SK-N-MC (cell line): Measurements from ENCODE around the gene HCN3.
A peak's percentile ranks its signal among the peaks of the same experiment; 100 is the strongest.

Experiments
- DNase-seq: peaks from one replicate; pipeline ENCODE4 v3.0.0-alpha.2; 2011; ENCODE audit warnings: low read depth, low spot score
- H3K27ac ChIP-seq: fragments of 200-600 bp; sonication (generic); 2 replicates; pipeline ENCODE4 v1.5.1; 2016; ENCODE audit warnings: mixed run types
- H3K36me3 ChIP-seq: fragments of 200-600 bp; sonication (generic); 2 replicates; pipeline ENCODE4 v1.6.1; 2017; ENCODE audit warnings: antibody characterized with exemption, low read length, mixed read lengths; ENCODE audit not compliant: insufficient read depth
- H3K4me3 ChIP-seq: fragments of 200-600 bp; sonication (generic); 2 replicates; pipeline ENCODE4 v1.5.1; 2016
- H3K9ac ChIP-seq: fragments of 200-600 bp; sonication (generic); 2 replicates; pipeline ENCODE4 v1.8.0; 2017; ENCODE audit warnings: mixed run types, mixed read lengths; ENCODE audit not compliant: insufficient read length
- H3K9me3 ChIP-seq: fragments of 200-600 bp; sonication (generic); 2 replicates; pipeline ENCODE4 v1.6.1; 2017; ENCODE audit warnings: low read depth, mild to moderate bottlenecking, antibody characterized with exemption, low read length, moderate library complexity, mixed read lengths
- EZH2 ChIP-seq: fragments of 200-600 bp; sonication (generic); IDR thresholded peaks from one replicate; pipeline ENCODE4 v1.6.1; 2017; ENCODE audit warnings: antibody characterized with exemption
- FOXP2 ChIP-seq: optimal IDR thresholded peaks from 2 replicates; pipeline ENCODE3; 2011; ENCODE audit warnings: mild to moderate bottlenecking, moderate library complexity; ENCODE audit not compliant: insufficient read depth; ENCODE audit errors: extremely low read length, control extremely low read depth
- POLR2AphosphoS5 ChIP-seq: IDR thresholded peaks from 2 replicates; pipeline ENCODE4 v1.6.1; 2012; ENCODE audit warnings: mild to moderate bottlenecking, low read depth, low read length, borderline replicate concordance

HCN3 gene

DNA sequence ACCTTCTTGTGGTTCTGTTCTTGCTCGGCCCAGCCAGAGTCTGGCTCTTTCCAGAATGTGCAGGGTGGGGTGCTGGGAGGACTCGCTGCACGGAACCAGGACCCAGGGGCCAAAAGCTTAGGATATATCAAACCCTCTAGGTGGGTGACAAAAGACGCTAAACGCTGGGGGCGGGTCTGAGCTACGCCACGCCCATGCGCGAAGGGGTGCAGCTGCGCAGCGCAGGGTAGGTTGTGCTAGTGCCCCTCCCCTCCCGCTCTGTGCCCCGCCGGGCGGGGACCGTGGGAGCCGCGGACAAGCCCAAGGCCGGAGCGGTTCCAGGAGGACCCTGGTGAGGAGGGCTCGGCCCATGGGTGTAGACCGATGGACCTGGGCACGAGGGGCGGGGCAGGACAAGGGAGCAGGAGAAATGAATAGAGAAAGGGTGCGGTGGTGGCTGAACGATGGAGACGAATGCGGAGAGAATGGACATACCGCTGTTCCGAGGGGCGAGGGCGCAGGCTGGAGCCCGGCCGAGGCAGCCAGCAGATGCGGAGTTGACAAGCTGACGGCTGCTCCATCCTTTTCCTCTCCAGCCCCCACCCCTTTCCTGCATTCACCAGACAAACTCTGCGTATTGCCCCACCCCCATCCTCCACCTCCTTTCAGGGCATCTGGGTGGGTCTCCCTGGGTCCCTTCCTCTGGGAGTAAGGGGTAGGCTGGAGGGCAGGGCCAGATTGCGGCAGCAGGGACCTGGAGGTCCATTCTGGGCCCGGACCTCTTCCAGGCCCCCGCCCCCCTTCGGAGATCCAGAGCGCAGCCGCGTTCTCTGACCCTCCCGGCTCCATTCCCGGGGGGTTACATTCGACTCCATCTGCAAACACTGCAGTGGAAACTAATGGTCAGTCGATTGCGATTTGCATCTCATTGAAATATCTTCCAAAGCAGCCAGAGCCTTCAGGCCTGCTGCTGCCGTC, 43.7 kb downstream of the HCN3 start, which contains the start of gene RUSC1:
Gene RUSC1 (plus strand): TSS at position 234 of the 957 bp plus-strand sequence. CDS start 880 bp downstream, outside the sequence.
- TF ChIP-seq FOXP2, result no peak
- peak; percentile 90 for TF ChIP-seq POLR2AphosphoS5
- peak within 1 kb of the TSS; percentile 79 for H3K4me3 ChIP-seq
- H3K9ac ChIP-seq, result peak within 1 kb of the TSS; percentile 50
- DNase-seq, result no peak
- peaks cover 22% of the 10 kb centered on the region for H3K36me3 ChIP-seq
- no peaks in the 10 kb centered on the region for H3K9me3 ChIP-seq
- H3K27ac ChIP-seq, result peak within 1 kb of the TSS; percentile 84

DNA sequence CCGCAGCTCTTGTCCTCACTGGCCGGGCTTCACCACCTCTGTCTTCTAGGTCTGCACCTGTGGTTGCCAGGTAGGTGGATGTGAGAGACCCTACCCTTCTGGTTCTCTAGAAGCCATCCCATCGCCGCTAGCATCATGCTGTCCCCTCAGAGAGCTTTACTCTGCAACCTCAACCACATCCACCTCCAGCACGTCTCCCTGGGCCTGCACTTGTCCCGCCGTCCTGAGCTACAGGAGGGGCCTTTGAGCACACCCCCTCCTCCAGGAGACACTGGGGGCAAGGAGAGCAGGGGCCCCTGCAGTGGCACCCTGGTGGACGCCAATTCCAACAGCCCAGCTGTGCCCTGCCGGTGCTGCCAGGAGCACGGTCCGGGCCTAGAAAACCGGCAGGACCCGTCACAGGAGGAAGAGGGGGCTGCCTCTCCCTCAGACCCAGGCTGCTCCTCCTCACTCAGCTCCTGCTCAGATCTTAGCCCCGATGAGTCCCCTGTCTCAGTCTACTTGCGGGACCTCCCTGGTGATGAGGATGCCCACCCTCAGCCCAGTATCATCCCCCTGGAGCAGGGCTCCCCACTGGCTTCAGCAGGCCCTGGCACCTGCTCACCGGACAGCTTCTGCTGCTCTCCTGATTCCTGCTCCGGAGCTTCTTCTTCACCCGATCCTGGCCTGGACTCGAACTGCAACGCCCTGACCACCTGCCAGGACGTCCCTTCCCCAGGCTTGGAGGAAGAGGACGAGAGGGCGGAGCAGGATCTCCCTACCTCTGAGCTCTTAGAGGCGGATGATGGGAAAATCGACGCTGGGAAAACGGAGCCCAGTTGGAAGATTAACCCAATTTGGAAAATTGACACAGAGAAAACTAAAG, 44.6 kb downstream of the HCN3 start:
- H3K9ac ChIP-seq, result no peak overlapping the region
- H3K9me3 ChIP-seq, result no peaks in the 10 kb centered on the region
- H3K27ac ChIP-seq, result no peak overlapping the region
- no peak for TF ChIP-seq FOXP2
- TF ChIP-seq EZH2, result no peak
- TF ChIP-seq POLR2AphosphoS5, result no peak
- peaks cover 21% of the 10 kb centered on the region for H3K36me3 ChIP-seq
- no peak for DNase-seq
- peak overlapping the region; percentile 84 for H3K4me3 ChIP-seq

DNA sequence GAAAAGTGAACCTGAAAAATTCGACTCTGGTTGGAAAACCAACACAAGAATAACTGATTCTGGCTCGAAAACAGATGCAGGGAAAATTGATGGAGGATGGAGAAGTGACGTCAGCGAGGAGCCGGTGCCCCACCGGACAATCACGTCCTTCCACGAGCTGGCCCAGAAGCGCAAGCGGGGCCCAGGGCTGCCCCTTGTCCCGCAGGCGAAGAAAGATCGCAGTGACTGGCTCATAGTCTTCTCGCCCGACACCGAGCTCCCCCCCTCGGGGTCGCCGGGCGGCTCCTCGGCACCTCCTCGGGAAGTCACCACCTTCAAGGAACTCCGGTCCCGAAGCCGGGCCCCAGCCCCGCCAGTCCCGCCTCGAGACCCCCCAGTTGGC, 45.3 kb downstream of the HCN3 start:
- Histone ChIP-seq H3K9me3 (no peaks in the 10 kb centered on the region), H3K4me3 (peak overlapping the region; percentile 84), H3K36me3 (peaks cover 15% of the 10 kb centered on the region), H3K27ac (no peak overlapping the region), H3K9ac (no peak overlapping the region)
- no peak for DNase-seq
- TF ChIP-seq FOXP2, result no peak
- no peak for TF ChIP-seq EZH2
- TF ChIP-seq POLR2AphosphoS5, result no peak

DNA sequence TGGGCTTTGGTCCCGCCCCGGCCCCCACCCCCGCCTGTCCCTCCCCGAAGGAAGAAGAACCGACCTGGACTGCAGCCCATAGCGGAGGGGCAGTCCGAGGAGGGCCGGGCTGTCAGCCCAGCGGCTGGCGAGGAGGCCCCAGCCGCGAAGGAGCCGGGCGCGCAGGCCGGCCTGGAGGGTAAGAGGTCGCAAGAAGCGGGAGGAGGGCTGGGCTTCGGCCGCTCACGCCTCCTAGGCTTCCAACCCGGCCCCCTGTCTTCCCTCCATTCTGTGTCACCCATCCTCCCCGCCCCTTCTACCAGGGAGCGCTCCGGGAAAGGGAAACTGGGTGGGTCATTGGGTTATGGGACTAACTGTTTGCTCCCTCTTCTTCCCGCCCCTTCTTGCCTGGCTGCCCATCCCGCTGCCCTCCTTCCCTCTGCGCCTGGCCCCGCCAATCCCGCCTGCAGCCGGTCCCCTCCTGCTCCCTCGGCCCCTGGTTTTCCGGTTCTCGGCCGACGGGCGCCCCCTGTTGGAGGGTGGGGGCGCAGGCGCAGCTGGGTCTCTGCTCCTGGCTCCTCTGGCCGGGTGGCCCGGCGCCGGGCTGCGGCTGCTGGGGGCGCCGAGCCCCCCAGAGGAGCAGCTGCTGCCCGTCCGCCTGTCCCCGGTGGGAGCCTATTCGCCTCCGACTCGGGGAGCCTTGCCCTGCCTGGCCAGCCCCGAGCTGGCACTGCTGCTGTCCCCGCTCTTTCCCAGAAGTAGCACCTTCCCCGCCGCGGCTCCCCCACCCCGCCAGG, 45.9 kb downstream of the HCN3 start:
- Histone ChIP-seq H3K9ac (peak overlapping the region; percentile 60), H3K27ac (no peak overlapping the region), H3K36me3 (peaks cover 11% of the 10 kb centered on the region), H3K9me3 (no peaks in the 10 kb centered on the region), H3K4me3 (peak overlapping the region; percentile 84)
- no peak for DNase-seq
- TF ChIP-seq POLR2AphosphoS5, result no peak; the same call in 1 of the 2 replicates
- TF ChIP-seq EZH2, result no peak
- TF ChIP-seq FOXP2, result no peak

DNA sequence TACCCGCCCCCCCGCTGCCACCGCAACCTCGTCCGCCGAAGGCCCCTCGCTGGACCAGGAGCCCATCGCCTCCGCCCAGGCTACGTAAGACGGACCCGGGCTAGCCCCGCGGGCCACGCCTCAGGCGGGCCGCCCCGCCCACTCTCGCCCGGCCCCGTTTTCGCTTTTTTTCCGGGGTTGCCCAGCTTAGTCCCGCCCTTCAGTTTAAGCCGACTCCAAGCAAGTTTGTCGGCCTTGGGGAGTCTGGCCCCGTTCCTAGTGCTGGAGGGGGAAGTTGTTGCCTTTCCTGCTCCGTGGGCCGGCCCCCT, 46.4 kb downstream of the HCN3 start:
- peak overlapping the region; percentile 62 for H3K9ac ChIP-seq

GRCh38 chr1:155324037-155324716, 46.9 kb downstream of the HCN3 start:
- TF ChIP-seq FOXP2, result no peak
- TF ChIP-seq EZH2, result no peak
- TF ChIP-seq POLR2AphosphoS5, result peak; percentile 81; the same call in 1 of the 2 replicates
- H3K9ac ChIP-seq, result peak overlapping the region; percentile 82
- H3K4me3 ChIP-seq, result peak overlapping the region; percentile 84
- no peaks in the 10 kb centered on the region for H3K9me3 ChIP-seq
- DNase-seq, result peak; percentile 59
- peaks cover 1% of the 10 kb centered on the region for H3K36me3 ChIP-seq
- peak overlapping the region; percentile 47; the same call in 1 of the 2 replicates for H3K27ac ChIP-seq

More for the DNA sequence above, 46.4 kb downstream of the HCN3 start:
- peak; percentile 52 for DNase-seq
- Histone ChIP-seq H3K27ac (peak overlapping the region; percentile 47; the same call in 1 of the 2 replicates), H3K4me3 (peak overlapping the region; percentile 84), H3K36me3 (peaks cover 6% of the 10 kb centered on the region), H3K9me3 (no peaks in the 10 kb centered on the region)
- no peak for TF ChIP-seq EZH2
- no peak for TF ChIP-seq POLR2AphosphoS5
- TF ChIP-seq FOXP2, result no peak
